ENCODE results near the gene ABTB2.
"Not testable (repeated sequence)": the region's sequence is repeated elsewhere in the genome, so short reads cannot be mapped to it uniquely, and the experiment has no call there.

ABTB2 gene

GRCh38 chr11:34238533-34238932, 119.3 kb downstream of the ABTB2 start:
- DNase-seq (ENCODE audit: low spot score), result no peak

- no peak for DNase-seq (ENCODE audit: low spot score)
Measured at GRCh38 chr11:34236572-34236971, 121.2 kb downstream of the ABTB2 start.

GRCh38 chr11:34235591-34236071, 122.2 kb downstream of the ABTB2 start:
- DNase-seq (ENCODE audit: low spot score), result no peak

GRCh38 chr11:34235189-34235588, 122.6 kb downstream of the ABTB2 start:
- no peak for DNase-seq (ENCODE audit: low spot score)

- no peak for DNase-seq (ENCODE audit: low spot score)
Measured at GRCh38 chr11:34234086-34234740, 123.6 kb downstream of the ABTB2 start.

- DNase-seq (ENCODE audit: low spot score), result no peak
Measured at GRCh38 chr11:34233215-34233614, 124.6 kb downstream of the ABTB2 start.

GRCh38 chr11:34232807-34233206, 125.0 kb downstream of the ABTB2 start:
- no peak for DNase-seq (ENCODE audit: low spot score)

GRCh38 chr11:34226210-34226609, 131.6 kb downstream of the ABTB2 start:
- no peak for DNase-seq (ENCODE audit: low spot score)

GRCh38 chr11:34225091-34225490, 132.7 kb downstream of the ABTB2 start:
- no peak for DNase-seq (ENCODE audit: low spot score)

GRCh38 chr11:34224434-34224966, 133.3 kb downstream of the ABTB2 start:
- peak; percentile 48 for DNase-seq (ENCODE audit: low spot score)

- no peak for DNase-seq (ENCODE audit: low spot score)
Measured at GRCh38 chr11:34223907-34224306, 133.9 kb downstream of the ABTB2 start.

GRCh38 chr11:34223021-34223813, 134.6 kb downstream of the ABTB2 start:
- DNase-seq (ENCODE audit: low spot score), result peak; percentile 80

- DNase-seq (ENCODE audit: low spot score), result no peak
Measured at GRCh38 chr11:34222030-34222429, 135.8 kb downstream of the ABTB2 start.

GRCh38 chr11:34219941-34220370, 137.9 kb downstream of the ABTB2 start:
- DNase-seq (ENCODE audit: low spot score), result no peak

GRCh38 chr11:34219279-34219678, 138.5 kb downstream of the ABTB2 start:
- DNase-seq (ENCODE audit: low spot score), result no peak

GRCh38 chr11:34218756-34219155, 139.1 kb downstream of the ABTB2 start:
- not testable (repeated sequence) for DNase-seq (ENCODE audit: low spot score)

- no peak for DNase-seq (ENCODE audit: low spot score)
Measured at GRCh38 chr11:34218067-34218466, 139.7 kb downstream of the ABTB2 start.

GRCh38 chr11:34216706-34217105, 141.1 kb downstream of the ABTB2 start:
- no peak for DNase-seq (ENCODE audit: low spot score)

GRCh38 chr11:34215806-34216453, 141.9 kb downstream of the ABTB2 start:
- no peak for DNase-seq (ENCODE audit: low spot score)

- peak; percentile 49 for DNase-seq (ENCODE audit: low spot score)
Measured at GRCh38 chr11:34214961-34215805, 142.6 kb downstream of the ABTB2 start.

GRCh38 chr11:34213366-34213765, 144.4 kb downstream of the ABTB2 start:
- DNase-seq (ENCODE audit: low spot score), result no peak

- DNase-seq (ENCODE audit: low spot score), result no peak
Measured at GRCh38 chr11:34212566-34212965, 145.2 kb downstream of the ABTB2 start.
